Body of pancreas (tissue), 4 donors: ENCODE data around the gene OR51A7.

Experiments
- CTCF ChIP-seq, 7 experiments: fragments of 450-650 bp in 4 of 7; fragments of 200-600 bp in 3 of 7; sonication (generic) in 3 of 7; IDR thresholded peaks; one replicate each; pipeline ENCODE4 v1.5.1; 2016 to 2019; ENCODE audit warnings: antibody characterized with exemption in 7 of 7
- POLR2A ChIP-seq, 3 donors: fragments of 450-650 bp; IDR thresholded peaks; one replicate each; pipeline ENCODE4 v1.6.1; 2016; ENCODE audit warnings: antibody characterized with exemption in 3 of 3, mild to moderate bottlenecking in 2 of 3

GRCh38 chr11:4932751-4933150 lies 29.2 kb downstream of the OR51A7 start:
- TF ChIP-seq CTCF (IDR thresholded peaks at IDR 0.05) (no peak), POLR2A (IDR thresholded peaks at IDR 0.05) (no peak)
